ENCODE data around the gene UXS1.

- TF ChIP-seq POLR2A (IDR thresholded peaks at IDR 0.05; ENCODE audit: low read length) = no peak
- no peak for TF ChIP-seq GATA1 (IDR thresholded peaks at IDR 0.05; ENCODE audit: low read depth, low read length)
Measured at GRCh38 chr2:106054321-106054720, 139.8 kb downstream of the UXS1 start.
